Subcutaneous abdominal adipose tissue (tissue), 5 donors: ENCODE results near the gene UNK.

Source experiments
- H3K27ac ChIP-seq: one replicate; pipeline ENCODE4 v1.7.0; 2013; ENCODE audit warnings: low read depth, mild to moderate bottlenecking, inconsistent platforms, low read length, moderate library complexity
- H3K27me3 ChIP-seq, 5 donors: one replicate each; pipeline ENCODE4 v1.7.0; 2013; ENCODE audit warnings: low read length in 5 of 5, inconsistent platforms in 1 of 5; ENCODE audit not compliant: control insufficient read depth in 5 of 5, insufficient read depth in 4 of 5
- H3K36me3 ChIP-seq, 5 donors: one replicate each; pipeline ENCODE4 v1.7.0; 2013; ENCODE audit warnings: low read length in 5 of 5; ENCODE audit not compliant: control insufficient read depth in 5 of 5, insufficient read depth in 5 of 5
- H3K4me1 ChIP-seq, 5 donors: one replicate each; pipeline ENCODE4 v1.7.0; 2013; ENCODE audit warnings: low read length in 5 of 5, mild to moderate bottlenecking in 3 of 5, moderate library complexity in 1 of 5; ENCODE audit not compliant: control insufficient read depth in 5 of 5, insufficient read depth in 5 of 5
- H3K4me3 ChIP-seq, 5 donors: one replicate each; pipeline ENCODE4 v1.7.0; 2013; ENCODE audit warnings: low read length in 5 of 5, low read depth in 1 of 5
- H3K9ac ChIP-seq, 5 donors: one replicate each; pipeline ENCODE4 v1.7.0; 2013; ENCODE audit warnings: low read length in 5 of 5, mild to moderate bottlenecking in 4 of 5, moderate library complexity in 3 of 5
- H3K9me3 ChIP-seq, 5 donors: one replicate each; pipeline ENCODE4 v1.7.0; 2013; ENCODE audit warnings: low read length in 5 of 5; ENCODE audit not compliant: control insufficient read depth in 5 of 5
- donor health status: healthy.
- donor health status: healthy.
- donor health status: healthy.
- donor health status: healthy.
- donor health status: healthy.

The UNK gene

DNA sequence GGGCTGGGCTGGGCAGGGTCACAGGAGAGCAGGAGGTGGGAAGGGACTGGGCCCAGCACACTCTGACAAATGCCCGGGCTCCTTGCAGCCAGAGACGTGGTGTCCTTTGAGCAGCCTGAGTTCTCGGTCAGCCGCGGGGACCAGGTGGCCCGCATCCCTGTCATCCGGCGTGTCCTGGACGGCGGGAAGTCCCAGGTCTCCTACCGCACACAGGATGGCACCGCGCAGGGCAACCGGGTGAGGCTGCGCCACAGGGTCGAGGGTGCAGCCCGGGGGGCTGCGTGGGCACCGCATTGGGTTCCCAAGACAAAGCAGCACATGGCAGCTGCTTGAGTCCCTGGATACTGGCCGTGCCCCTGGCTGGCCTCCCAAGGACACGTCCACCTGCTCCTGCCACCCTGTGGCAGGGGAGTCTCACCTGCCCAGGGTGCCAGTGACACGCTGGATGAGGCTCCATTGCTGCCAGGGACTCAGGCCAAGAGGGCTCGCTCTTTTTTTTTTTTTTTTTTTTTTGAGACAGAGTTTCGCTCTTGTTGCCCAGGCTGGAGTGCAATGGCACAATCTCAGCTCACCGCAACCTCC is 40.9 kb upstream of the UNK start:
- Histone ChIP-seq H3K27me3 (peaks cover 0 to 3% (median 0%) of the 10 kb centered on the region in 5 donors), H3K4me3 (no peak overlapping the region), H3K36me3 (no peaks in the 10 kb centered on the region), H3K9ac (no peak overlapping the region), H3K4me1 (peaks cover 3 to 7% (median 5%) of the 10 kb centered on the region in 5 donors), H3K27ac (no peak overlapping the region), H3K9me3 (no peaks in the 10 kb centered on the region)

GRCh38 chr17:75748706-75749105 is 35.9 kb upstream of the UNK start:
- no peak overlapping the region for H3K9ac ChIP-seq
- H3K36me3 ChIP-seq, result no peaks in the 10 kb centered on the region
- H3K9me3 ChIP-seq, result no peaks in the 10 kb centered on the region
- H3K4me1 ChIP-seq, result peaks cover 3 to 22% (median 21%) of the 10 kb centered on the region in 5 donors
- no peak overlapping the region for H3K27ac ChIP-seq
- no peaks in the 10 kb centered on the region for H3K27me3 ChIP-seq
- no peak overlapping the region for H3K4me3 ChIP-seq

DNA sequence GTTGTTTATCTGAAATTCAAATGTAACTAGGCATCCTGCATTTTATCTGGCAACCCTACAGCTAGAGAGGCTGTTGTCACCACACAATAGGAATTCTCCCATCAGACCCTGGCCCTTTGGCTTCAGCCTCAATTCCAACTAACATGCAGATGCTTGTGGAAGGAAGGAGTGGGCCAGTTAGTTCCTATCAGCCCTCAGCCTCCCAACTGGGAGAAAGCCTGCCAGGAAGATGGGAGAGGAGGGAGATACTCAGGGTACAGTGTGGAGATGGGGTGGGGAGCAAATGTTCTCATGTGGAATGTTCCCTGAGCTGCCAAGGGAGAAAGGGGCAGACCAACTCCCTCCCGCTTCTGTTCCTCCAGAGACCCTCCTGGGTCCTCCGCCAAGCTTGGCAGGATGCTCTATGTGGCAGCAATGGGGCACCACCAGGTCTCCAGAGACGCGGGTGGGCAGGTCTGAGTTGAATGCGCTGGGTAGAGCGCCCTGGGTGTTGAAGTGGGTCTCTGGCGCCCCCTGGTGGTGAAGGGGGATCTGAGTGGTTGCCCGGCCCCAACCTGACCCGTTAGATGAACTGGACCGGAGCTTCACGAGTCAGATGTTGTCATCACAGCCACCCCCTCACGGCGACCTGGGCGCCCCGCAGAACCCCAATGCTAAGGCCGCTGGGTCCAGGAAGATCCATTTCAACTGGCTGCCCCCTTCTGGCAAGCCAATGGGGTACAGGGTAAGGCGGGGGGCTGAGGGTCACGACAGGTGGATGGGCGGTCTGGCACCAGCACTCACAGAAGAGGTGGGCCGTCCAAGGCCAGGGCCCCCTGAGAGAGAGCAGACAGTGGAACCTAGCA is 34.8 kb upstream of the UNK start:
- peaks cover 0 to 3% (median 0%) of the 10 kb centered on the region in 5 donors for H3K36me3 ChIP-seq
- H3K9ac ChIP-seq, result peak overlapping the region in 1 of 5 donors; percentile 26
- no peaks in the 10 kb centered on the region for H3K9me3 ChIP-seq
- no peak overlapping the region for H3K4me3 ChIP-seq
- no peaks in the 10 kb centered on the region for H3K27me3 ChIP-seq
- no peak overlapping the region for H3K27ac ChIP-seq
- H3K4me1 ChIP-seq, result peaks cover 3 to 32% (median 31%) of the 10 kb centered on the region in 5 donors

DNA sequence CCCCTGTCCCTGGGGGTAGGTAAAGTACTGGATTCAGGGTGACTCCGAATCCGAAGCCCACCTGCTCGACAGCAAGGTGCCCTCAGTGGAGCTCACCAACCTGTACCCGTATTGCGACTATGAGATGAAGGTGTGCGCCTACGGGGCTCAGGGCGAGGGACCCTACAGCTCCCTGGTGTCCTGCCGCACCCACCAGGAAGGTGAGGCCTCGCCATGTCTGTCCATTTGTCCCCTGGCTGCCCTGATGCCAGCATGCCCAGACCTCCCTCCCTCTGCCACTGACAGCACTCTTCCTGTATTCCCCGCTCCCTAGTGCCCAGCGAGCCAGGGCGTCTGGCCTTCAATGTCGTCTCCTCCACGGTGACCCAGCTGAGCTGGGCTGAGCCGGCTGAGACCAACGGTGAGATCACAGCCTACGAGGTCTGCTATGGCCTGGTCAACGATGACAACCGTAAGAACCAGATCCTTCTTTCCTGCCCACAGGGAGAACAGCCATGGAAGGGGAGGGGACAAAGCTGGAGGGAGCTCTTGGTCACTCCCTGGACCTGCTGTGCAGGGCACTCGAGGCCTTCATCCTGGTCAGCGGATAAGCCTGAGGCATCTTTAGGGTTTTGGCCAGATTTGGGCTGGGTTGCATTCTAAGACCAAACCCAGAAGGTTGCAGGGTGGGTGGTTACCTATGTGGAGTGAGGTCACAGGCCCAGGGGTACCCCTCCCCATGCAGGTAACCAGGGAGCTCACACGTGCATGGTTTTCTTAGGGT is 33.8 kb upstream of the UNK start:
- Histone ChIP-seq H3K27ac (no peak overlapping the region), H3K9ac (no peak overlapping the region), H3K9me3 (no peaks in the 10 kb centered on the region), H3K36me3 (peaks cover 0 to 3% (median 0%) of the 10 kb centered on the region in 5 donors), H3K4me1 (peaks cover 3 to 37% (median 32%) of the 10 kb centered on the region in 5 donors), H3K27me3 (no peaks in the 10 kb centered on the region), H3K4me3 (no peak overlapping the region)

GRCh38 chr17:75751676-75752404 is 32.8 kb upstream of the UNK start:
- Histone ChIP-seq H3K27me3 (no peaks in the 10 kb centered on the region), H3K4me3 (no peak overlapping the region), H3K27ac (no peak overlapping the region), H3K9me3 (no peaks in the 10 kb centered on the region), H3K9ac (no peak overlapping the region), H3K4me1 (peaks cover 3 to 40% (median 32%) of the 10 kb centered on the region in 5 donors), H3K36me3 (peaks cover 0 to 3% (median 0%) of the 10 kb centered on the region in 5 donors)

- H3K27me3 ChIP-seq, result no peaks in the 10 kb centered on the region
- H3K36me3 ChIP-seq, result peaks cover 0 to 8% (median 0%) of the 10 kb centered on the region in 5 donors
- H3K27ac ChIP-seq, result no peak overlapping the region
- H3K4me1 ChIP-seq, result peaks cover 3 to 40% (median 32%) of the 10 kb centered on the region in 5 donors
- H3K9me3 ChIP-seq, result no peaks in the 10 kb centered on the region
- H3K9ac ChIP-seq, result no peak overlapping the region
- no peak overlapping the region for H3K4me3 ChIP-seq
Measured at GRCh38 chr17:75752405-75752709, 32.2 kb upstream of the UNK start.

DNA sequence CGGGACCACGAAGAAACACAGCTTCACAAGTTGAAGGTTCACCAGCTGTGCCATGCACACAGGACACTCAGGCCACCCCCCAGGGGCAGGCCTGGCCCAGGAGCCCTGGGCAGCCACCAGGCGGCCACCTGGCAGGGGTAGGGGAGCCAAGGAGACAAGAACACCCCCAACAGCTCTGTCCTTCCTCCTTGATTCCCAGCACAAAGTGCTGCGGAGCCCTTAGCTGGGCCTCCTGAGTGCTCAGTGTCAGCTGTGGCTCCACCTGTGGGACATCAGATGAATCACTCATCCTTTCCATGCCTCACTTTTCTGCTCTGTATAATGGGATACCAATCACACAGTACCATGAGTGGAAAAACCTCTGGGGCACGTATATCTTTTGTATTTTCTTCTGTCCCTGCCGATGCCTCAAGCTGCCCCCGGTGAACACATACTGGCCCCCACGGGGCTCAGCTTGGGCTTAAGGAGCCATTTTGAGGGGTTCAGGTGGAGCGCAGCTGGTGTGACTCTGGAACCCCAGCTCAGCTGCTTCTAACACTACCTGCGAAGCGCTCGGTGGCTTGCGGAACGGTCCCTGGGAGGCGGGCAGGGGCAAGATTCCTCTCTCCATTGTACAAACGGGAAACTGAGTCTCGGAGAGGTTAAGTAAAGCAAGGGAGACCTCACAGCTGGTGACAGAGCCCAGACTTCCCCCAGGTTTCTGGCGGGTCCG is 31.6 kb upstream of the UNK start:
- Histone ChIP-seq H3K4me3 (peak overlapping the region in 4 of 5 donors; percentile 36 to 62 (median 48)), H3K36me3 (peaks cover 0 to 14% (median 6%) of the 10 kb centered on the region in 5 donors), H3K9ac (peak overlapping the region in 4 of 5 donors; percentile 30 to 68 (median 44)), H3K4me1 (peaks cover 0 to 34% (median 27%) of the 10 kb centered on the region in 5 donors), H3K27me3 (no peaks in the 10 kb centered on the region), H3K27ac (no peak overlapping the region), H3K9me3 (no peaks in the 10 kb centered on the region)

DNA sequence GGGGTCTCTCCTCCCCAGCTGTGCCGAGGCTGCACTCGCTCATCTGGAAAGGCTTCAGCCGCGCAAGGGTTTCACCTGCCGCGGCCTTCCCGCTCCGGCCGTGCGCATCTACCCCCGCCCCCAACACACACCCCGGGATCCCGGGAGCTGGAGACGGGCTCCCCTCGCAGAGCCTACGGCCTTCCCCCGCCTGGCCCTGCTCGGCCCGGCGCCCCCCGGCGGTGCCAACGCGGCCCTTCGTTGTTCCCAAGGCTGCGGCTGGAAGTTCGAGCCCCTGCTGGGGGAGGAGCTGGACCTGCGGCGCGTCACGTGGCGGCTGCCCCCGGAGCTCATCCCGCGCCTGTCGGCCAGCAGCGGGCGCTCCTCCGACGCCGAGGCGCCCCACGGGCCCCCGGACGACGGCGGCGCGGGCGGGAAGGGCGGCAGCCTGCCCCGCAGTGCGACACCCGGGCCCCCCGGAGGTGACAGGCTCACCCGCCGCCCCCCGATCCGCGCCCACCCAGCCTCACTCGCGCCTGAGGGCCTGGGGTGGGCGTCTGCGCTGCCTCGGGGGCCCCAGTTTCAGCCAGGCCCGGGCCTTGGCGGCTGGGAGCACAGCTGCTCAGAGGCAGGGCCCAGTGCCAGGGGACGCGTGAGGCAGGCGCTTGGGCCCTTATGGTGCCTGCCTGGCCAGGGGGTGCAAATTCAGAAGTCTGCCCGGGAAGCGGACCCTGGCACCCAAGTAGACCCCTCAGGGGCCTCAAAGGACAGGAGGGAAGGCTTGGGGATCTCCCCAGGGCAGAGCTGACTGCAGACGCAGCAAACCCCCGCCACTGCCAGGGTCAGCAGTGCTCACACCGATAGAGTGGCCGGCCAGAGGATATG is 30.9 kb upstream of the UNK start:
- H3K9me3 ChIP-seq, result no peaks in the 10 kb centered on the region
- H3K4me1 ChIP-seq, result peaks cover 0 to 33% (median 27%) of the 10 kb centered on the region in 5 donors
- H3K4me3 ChIP-seq, result peak overlapping the region in 4 of 5 donors; percentile 36 to 62 (median 48)
- H3K27me3 ChIP-seq, result no peaks in the 10 kb centered on the region
- H3K36me3 ChIP-seq, result peaks cover 0 to 22% (median 8%) of the 10 kb centered on the region in 5 donors
- no peak overlapping the region for H3K27ac ChIP-seq
- H3K9ac ChIP-seq, result peak overlapping the region in 4 of 5 donors; percentile 30 to 68 (median 48)
